ENCODE results near the gene SNRPB. TPM values are rescaled to one million over a fixed set of nuclear protein-coding genes. Genes with fewer than 3 reads are reported as not detected.

Gene SNRPB
- total RNA-seq: 481 and 494 TPM in 2 replicates

DNA sequence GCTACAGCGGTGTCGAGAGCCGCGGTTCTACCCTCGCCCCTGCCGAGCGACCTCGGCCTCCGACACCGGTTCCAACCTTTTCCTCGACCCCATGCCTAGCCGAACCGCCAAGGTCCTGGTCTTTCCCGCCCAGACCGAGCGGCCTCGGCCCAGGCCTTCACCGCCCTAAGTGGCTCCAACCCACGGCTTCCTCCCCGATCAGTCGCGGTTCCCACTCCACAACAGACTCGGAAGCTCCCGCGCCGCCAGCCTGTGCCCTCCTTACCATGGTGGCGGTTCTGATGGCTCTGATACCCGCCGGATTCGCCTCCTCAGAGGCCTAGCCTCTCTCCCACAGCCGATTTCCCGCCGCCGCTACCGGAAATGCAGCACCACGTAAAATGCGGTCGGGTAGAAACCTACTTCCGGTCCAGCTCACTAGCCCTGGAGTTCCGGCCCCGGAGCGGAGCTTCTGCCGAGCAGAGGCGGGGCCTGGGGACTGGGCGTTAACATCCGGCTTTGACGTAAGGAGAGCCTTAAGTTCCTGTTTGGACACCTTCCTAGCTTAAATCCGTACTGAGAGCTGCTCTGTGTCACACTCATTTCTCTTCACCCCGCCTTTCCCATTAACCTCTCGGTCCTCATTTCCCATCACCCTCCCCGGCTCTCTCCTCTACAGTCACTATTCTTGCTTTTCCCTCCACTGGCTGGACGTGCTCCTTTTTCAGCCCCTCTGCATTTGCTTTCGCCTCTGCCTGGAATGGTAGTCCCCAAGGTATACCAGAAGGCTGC lies at the start of gene SNRPB:
Gene SNRPB (minus strand): TSS at position 367 of the 771 bp plus-strand sequence. CDS start 99 bp downstream, at position 268.

DNA sequence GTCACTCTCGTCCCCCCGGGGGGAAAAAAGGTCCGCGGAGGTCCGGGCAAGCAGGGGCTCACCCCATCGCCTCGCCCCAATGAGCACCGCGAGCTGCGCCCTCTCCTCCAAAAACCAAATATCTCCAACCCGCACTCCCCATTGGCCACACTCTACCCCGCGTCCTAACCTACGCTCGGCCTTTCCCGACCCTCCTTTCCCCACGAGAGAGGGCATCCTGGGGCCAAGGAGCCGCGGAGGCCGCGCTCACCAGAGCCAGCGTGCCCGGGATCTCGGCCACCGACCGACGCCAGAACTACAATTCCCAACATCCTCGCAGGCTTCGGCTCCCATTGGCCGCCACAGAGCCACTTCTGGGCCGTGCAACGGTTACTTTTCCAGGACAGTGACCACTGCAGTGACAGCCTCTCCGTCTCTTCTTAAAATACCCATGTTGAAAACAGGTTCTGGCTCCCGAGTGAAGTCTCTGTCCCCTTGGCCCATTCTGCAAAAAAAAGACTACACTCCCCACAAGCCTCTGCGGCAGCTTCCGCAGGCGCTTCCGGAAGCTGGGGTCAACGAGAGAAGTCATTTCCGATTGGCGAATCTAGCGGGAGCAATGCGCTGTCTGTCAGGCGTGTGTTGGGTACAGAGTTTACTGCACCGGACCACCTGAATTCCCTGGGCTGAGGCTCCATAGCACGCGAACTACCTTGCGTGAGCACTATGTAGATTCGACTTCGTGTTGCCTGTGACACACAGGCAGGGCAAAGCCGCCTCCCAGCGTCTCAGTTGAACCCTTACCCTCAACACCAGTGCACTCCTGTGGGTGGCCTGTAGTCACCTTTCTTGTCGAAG lies 38.3 kb upstream of the SNRPB start, which contains the start of gene ZNF343:
Gene ZNF343 (minus strand): TSS at position 285 of the 837 bp plus-strand sequence. CDS start 15,020 bp downstream, outside the sequence.

Other genes with a start within 250 kb of the SNRPB start
- not detected in 2 replicates for gene TGM3, start 174.8 kb downstream of the SNRPB start, total RNA-seq
- gene TGM6, start 89.9 kb downstream of the SNRPB start, total RNA-seq: not detected in 2 replicates
- gene ZNF343, start 38.1 kb upstream of the SNRPB start, total RNA-seq: 9.1 and 16.7 TPM in 2 replicates
- not detected in 2 replicates for gene TMC2, start 65.8 kb upstream of the SNRPB start, total RNA-seq
- gene NOP56, start 181.8 kb upstream of the SNRPB start, total RNA-seq: 234 and 264 TPM in 2 replicates
- 128 and 129 TPM in 2 replicates for gene IDH3B, start 193.4 kb upstream of the SNRPB start, total RNA-seq
- gene EBF4, start 222.0 kb upstream of the SNRPB start, total RNA-seq: 0.76 and 1.9 TPM in 2 replicates

Measured in epithelial cell of umbilical artery (primary cell).